ENCODE measurements around the gene TCF12. TPM values are rescaled to one million over a fixed set of nuclear protein-coding genes. Genes with fewer than 3 reads are reported as not detected.
"Not testable (repeated sequence)": the region's sequence is repeated elsewhere in the genome, so short reads cannot be mapped to it uniquely, and the experiment has no call there.

The TCF12 gene
- total RNA-seq, 2 experiments from 2014 or later, result 76.4 to 78.1 TPM

DNA sequence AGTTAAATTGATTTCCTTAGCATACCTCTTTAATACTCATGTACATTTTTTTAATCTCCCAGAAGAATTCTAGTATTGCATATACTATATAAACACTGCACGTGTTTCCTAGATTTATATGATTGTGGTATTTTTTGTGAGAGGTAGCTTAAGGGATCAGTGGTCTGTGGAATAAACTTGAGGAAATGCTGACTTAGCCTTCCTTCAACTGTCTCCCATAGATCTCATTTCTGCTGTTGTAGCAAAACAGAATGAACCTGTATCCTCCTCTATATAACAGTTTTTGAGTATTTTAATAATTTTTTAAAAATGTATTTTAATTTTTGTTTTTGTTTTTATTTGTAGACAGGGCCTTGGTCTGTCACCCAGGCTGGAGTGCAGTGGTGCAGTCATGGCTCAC is 86.8 kb downstream of the TCF12 start:
- no peaks in the 10 kb centered on the region for H3K4me1 Mint-ChIP-seq
- POLR2A ChIA-PET, result no interaction called here
- H3K27ac Mint-ChIP-seq, result no peak overlapping the region
- H3K27me3 Mint-ChIP-seq, result no peaks in the 10 kb centered on the region
- ATAC-seq (ENCODE audit: low read depth) (no peak), DNase-seq (no peak)
- peaks cover 12% of the 10 kb centered on the region for H3K36me3 Mint-ChIP-seq
- H3K4me3 Mint-ChIP-seq, result no peak overlapping the region
- no peaks in the 10 kb centered on the region for H3K9me3 Mint-ChIP-seq

- POLR2A ChIA-PET, result not testable (repeated sequence)
Measured at GRCh38 chr15:57007797-57008196, 89.4 kb downstream of the TCF12 start.

GRCh38 chr15:57010724-57011123 is 92.3 kb downstream of the TCF12 start:
- H3K4me3 Mint-ChIP-seq, result no peak overlapping the region
- no peak overlapping the region for H3K27ac Mint-ChIP-seq
- DNase-seq, result no peak
- peaks cover 6% of the 10 kb centered on the region for H3K36me3 Mint-ChIP-seq
- POLR2A ChIA-PET, result no interaction called here
- peaks cover 2% of the 10 kb centered on the region for H3K4me1 Mint-ChIP-seq
- no peaks in the 10 kb centered on the region for H3K9me3 Mint-ChIP-seq
- no peaks in the 10 kb centered on the region for H3K27me3 Mint-ChIP-seq
- no peak for ATAC-seq (ENCODE audit: low read depth)

More at GRCh38 chr15:57007797-57008196, 89.4 kb downstream of the TCF12 start:
- peaks cover 12% of the 10 kb centered on the region for H3K36me3 Mint-ChIP-seq
- H3K4me3 Mint-ChIP-seq; H3K27ac Mint-ChIP-seq; ATAC-seq (ENCODE audit: low read depth); H3K4me1 Mint-ChIP-seq; H3K27me3 Mint-ChIP-seq; DNase-seq; H3K9me3 Mint-ChIP-seq: not testable (repeated sequence)

- DNase-seq, result no peak
- Mint-ChIP-seq H3K27me3 (no peaks in the 10 kb centered on the region), H3K4me1 (peaks cover 2% of the 10 kb centered on the region), H3K36me3 (peaks cover 6% of the 10 kb centered on the region), H3K9me3 (no peaks in the 10 kb centered on the region), H3K4me3 (no peak overlapping the region), H3K27ac (no peak overlapping the region)
- no peak for ATAC-seq (ENCODE audit: low read depth)
- POLR2A ChIA-PET, result no interaction called here
Measured at GRCh38 chr15:57012556-57012955, 94.1 kb downstream of the TCF12 start.

GRCh38 chr15:57014896-57015295 is 96.5 kb downstream of the TCF12 start:
- H3K4me1 Mint-ChIP-seq; H3K27ac Mint-ChIP-seq; H3K4me3 Mint-ChIP-seq; DNase-seq; H3K36me3 Mint-ChIP-seq; ATAC-seq (ENCODE audit: low read depth); POLR2A ChIA-PET; H3K9me3 Mint-ChIP-seq; H3K27me3 Mint-ChIP-seq: not testable (repeated sequence)

GRCh38 chr15:57015360-57015759 is 96.9 kb downstream of the TCF12 start:
- peaks cover 2% of the 10 kb centered on the region for H3K36me3 Mint-ChIP-seq
- POLR2A ChIA-PET, result no interaction called here
- peaks cover 2% of the 10 kb centered on the region for H3K4me1 Mint-ChIP-seq
- no peak overlapping the region for H3K27ac Mint-ChIP-seq
- DNase-seq (no peak), ATAC-seq (ENCODE audit: low read depth) (no peak)
- no peaks in the 10 kb centered on the region for H3K27me3 Mint-ChIP-seq
- no peak overlapping the region for H3K4me3 Mint-ChIP-seq
- no peaks in the 10 kb centered on the region for H3K9me3 Mint-ChIP-seq

GRCh38 chr15:57015897-57016296 is 97.5 kb downstream of the TCF12 start:
- no peak for DNase-seq
- Mint-ChIP-seq H3K27ac (no peak overlapping the region), H3K27me3 (no peaks in the 10 kb centered on the region), H3K4me1 (peaks cover 2% of the 10 kb centered on the region), H3K9me3 (peaks cover under 1% of the 10 kb centered on the region), H3K36me3 (peaks cover 3% of the 10 kb centered on the region), H3K4me3 (no peak overlapping the region)
- ATAC-seq (ENCODE audit: low read depth), result no peak
- POLR2A ChIA-PET, result no interaction called here

DNA sequence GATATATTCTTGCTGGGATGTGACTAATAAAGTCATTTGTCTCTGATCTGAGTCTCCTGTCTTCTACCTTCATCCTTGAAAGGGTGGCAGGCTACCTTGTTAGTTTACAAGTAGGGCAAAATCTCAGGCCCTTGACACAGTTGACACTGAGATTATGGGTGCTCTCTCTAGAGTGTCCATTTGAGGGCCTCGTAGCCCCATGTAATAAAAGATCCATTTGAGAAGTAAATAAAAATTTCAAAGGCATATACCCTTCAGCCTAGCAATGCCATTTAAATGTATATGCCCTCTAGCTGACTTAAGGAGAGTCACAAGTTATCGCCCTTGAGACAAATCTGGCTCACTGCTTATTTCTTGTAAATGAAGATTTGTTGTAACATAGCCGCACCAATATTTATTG is 98.6 kb downstream of the TCF12 start:
- POLR2A ChIA-PET, result no interaction called here
- Mint-ChIP-seq H3K4me1 (peaks cover 2% of the 10 kb centered on the region), H3K36me3 (peaks cover 5% of the 10 kb centered on the region), H3K4me3 (no peak overlapping the region), H3K27ac (no peak overlapping the region), H3K9me3 (peaks cover 3% of the 10 kb centered on the region), H3K27me3 (no peaks in the 10 kb centered on the region)
- DNase-seq (no peak), ATAC-seq (ENCODE audit: low read depth) (no peak)

DNA sequence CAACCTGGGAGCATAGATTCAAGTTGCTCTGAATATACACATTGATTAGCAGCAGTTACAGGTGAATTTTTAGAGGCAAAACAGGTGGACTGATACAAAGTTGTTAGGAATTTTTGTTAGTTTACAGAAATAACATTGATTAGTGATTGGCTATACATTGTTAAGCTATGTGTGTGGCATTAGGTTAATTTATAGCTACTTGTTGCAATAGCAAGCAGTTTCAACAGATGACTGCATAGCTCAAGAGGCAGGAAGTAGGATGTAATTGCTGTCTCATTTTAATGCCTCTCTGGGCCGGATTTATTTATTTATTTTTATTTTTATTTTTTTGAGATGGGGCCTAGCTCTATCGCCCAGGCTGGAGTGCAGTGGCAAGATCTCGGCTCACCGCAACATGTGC is 99.7 kb downstream of the TCF12 start:
- H3K9me3 Mint-ChIP-seq, result peaks cover 7% of the 10 kb centered on the region
- no peak overlapping the region for H3K27ac Mint-ChIP-seq
- H3K27me3 Mint-ChIP-seq, result no peaks in the 10 kb centered on the region
- H3K36me3 Mint-ChIP-seq, result peaks cover 10% of the 10 kb centered on the region
- H3K4me1 Mint-ChIP-seq, result peaks cover 11% of the 10 kb centered on the region
- H3K4me3 Mint-ChIP-seq, result no peak overlapping the region
- POLR2A ChIA-PET, result no interaction called here
- ATAC-seq (ENCODE audit: low read depth), result no peak
- no peak for DNase-seq

DNA sequence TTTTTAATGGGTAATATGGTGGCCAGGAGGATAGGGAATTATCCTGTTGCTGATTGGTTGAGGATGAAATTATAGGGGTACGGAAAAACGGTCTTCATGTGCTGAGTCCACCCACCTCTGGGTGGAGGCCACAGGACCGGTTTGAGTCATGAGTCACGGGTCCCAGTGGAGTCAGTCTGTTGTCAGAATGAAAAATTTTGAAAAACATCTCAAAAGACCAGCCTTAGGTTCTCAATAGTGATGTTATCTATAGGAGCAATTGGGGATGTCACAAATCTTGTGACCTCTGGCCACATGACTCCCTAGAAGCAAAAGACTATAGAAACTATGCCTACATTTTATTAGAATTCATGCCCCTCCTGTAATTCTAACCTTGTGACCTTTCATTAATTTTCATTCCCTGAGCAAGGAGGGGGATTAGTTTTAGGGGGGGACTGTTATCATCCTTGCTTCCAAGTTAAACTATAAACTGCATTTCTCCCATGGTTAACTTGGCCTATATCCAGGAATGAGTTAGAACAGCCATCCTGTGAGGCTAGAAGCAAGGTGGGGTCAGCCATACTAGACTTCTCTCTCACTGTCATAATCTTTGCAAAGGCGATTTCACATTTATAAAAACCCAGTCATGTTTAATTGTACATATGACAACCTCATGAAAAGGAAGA is 101.2 kb downstream of the TCF12 start:
- Mint-ChIP-seq H3K36me3 (peaks cover 10% of the 10 kb centered on the region), H3K4me3 (no peak overlapping the region), H3K4me1 (peaks cover 11% of the 10 kb centered on the region), H3K9me3 (peaks cover 7% of the 10 kb centered on the region), H3K27ac (no peak overlapping the region), H3K27me3 (no peaks in the 10 kb centered on the region)
- POLR2A ChIA-PET, result no interaction called here
- ATAC-seq (ENCODE audit: low read depth) (no peak), DNase-seq (no peak)

GRCh38 chr15:57025264-57025926 is 107.0 kb downstream of the TCF12 start:
- H3K27me3 Mint-ChIP-seq, result no peaks in the 10 kb centered on the region
- peaks cover 7% of the 10 kb centered on the region for H3K9me3 Mint-ChIP-seq
- H3K36me3 Mint-ChIP-seq, result peaks cover 14% of the 10 kb centered on the region
- H3K4me3 Mint-ChIP-seq, result no peak overlapping the region
- DNase-seq (no peak), ATAC-seq (ENCODE audit: low read depth) (no peak)
- POLR2A ChIA-PET, result no interaction called here
- H3K27ac Mint-ChIP-seq, result no peak overlapping the region
- peaks cover 14% of the 10 kb centered on the region for H3K4me1 Mint-ChIP-seq

DNA sequence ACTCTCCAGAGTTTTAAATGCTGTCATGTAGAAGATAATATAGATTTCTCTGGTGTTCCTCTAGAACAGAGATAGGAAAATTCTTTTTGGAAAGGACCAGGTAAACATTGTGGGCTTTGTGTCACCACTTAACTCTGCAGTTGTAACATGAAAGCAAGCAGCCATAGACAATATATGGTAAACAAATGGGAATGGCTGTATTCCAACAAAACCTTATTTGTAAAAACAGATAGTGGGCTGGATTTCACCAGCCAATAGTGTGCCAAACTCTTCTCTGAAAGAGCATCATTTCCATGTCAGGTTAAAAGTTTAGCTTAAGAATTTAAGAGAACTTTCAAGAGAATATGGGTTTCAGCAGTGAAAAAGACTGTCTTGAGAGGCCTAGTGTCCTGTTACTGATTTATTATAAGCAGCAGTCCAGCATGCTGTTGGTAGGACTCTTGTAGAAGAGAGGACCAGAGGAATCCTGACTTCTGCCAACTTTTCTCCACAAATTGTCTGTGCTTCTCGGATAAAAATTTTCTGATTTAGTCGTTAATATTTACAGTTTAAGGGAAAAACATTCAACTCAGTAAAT is 107.7 kb downstream of the TCF12 start:
- POLR2A ChIA-PET, result no interaction called here
- Mint-ChIP-seq H3K27ac (no peak overlapping the region), H3K4me1 (peaks cover 14% of the 10 kb centered on the region)

GRCh38 chr15:57027596-57027995 is 109.2 kb downstream of the TCF12 start:
- DNase-seq (no peak), ATAC-seq (ENCODE audit: low read depth) (no peak)
- Mint-ChIP-seq H3K4me3 (no peak overlapping the region), H3K27ac (no peak overlapping the region), H3K9me3 (peaks cover 1% of the 10 kb centered on the region), H3K4me1 (peaks cover 12% of the 10 kb centered on the region), H3K27me3 (no peaks in the 10 kb centered on the region), H3K36me3 (peaks cover 8% of the 10 kb centered on the region)
- POLR2A ChIA-PET, result no interaction called here

More for the DNA sequence above, 107.7 kb downstream of the TCF12 start:
- peaks cover 5% of the 10 kb centered on the region for H3K9me3 Mint-ChIP-seq
- ATAC-seq (ENCODE audit: low read depth) (no peak), DNase-seq (no peak)
- H3K4me3 Mint-ChIP-seq, result no peak overlapping the region
- H3K27me3 Mint-ChIP-seq, result no peaks in the 10 kb centered on the region
- peaks cover 12% of the 10 kb centered on the region for H3K36me3 Mint-ChIP-seq

DNA sequence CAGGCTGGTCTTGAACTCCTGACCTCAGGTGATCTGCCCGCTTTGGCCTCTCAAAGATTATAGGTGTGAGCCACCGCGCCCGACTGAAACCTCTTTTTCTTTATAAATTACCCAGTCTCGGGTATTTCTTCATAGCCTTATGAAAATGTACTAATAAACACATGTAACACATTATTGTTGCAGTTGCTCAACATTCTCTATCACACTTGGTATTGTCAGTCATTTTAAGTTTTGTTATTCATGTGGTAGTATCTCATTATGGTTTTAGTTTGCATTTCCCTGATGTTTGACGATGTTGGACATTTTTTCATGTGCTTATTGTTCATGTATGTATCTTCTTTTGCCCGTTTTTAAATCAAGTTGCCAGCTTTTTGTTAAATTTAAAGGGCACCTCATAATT is 109.7 kb downstream of the TCF12 start:
- ATAC-seq (ENCODE audit: low read depth), result no peak
- POLR2A ChIA-PET, result no interaction called here
- Mint-ChIP-seq H3K27me3 (no peaks in the 10 kb centered on the region), H3K4me3 (no peak overlapping the region), H3K27ac (no peak overlapping the region), H3K36me3 (peaks cover 4% of the 10 kb centered on the region), H3K4me1 (peaks cover 6% of the 10 kb centered on the region), H3K9me3 (no peaks in the 10 kb centered on the region)
- DNase-seq, result no peak

Measured in activated naive CD8-positive, alpha-beta T cell treated with anti-CD3 and anti-CD28 coated beads, Interleukin-2, amount 10 ng/mL, durations not matched to agents 7 days and 5 days (primary cell).